Mammary epithelial cell (primary cell): ENCODE data around the gene OR52E4.

ENCODE experiments used
- EZH2 ChIP-seq: IDR thresholded peaks from 2 replicates; pipeline ENCODE4 v1.6.1; 2012; ENCODE audit warnings: low read length, inconsistent platforms, borderline replicate concordance
- TF ChIP-seq, protein P1 (sequence below), 2 donors: IDR thresholded peaks in 1 of 2; conservative IDR thresholded peaks in 1 of 2; 2 replicates each; pipeline ENCODE4 v1.5.1; 2011 to 2012; ENCODE audit warnings: inconsistent platforms in 2 of 2, low read length in 2 of 2, mild to moderate bottlenecking in 2 of 2, control low read depth in 1 of 2, low read depth in 1 of 2; ENCODE audit not compliant: insufficient read depth in 1 of 2; ENCODE audit errors: extremely low read depth in 1 of 2

- TF ChIP-seq, protein P1, sequence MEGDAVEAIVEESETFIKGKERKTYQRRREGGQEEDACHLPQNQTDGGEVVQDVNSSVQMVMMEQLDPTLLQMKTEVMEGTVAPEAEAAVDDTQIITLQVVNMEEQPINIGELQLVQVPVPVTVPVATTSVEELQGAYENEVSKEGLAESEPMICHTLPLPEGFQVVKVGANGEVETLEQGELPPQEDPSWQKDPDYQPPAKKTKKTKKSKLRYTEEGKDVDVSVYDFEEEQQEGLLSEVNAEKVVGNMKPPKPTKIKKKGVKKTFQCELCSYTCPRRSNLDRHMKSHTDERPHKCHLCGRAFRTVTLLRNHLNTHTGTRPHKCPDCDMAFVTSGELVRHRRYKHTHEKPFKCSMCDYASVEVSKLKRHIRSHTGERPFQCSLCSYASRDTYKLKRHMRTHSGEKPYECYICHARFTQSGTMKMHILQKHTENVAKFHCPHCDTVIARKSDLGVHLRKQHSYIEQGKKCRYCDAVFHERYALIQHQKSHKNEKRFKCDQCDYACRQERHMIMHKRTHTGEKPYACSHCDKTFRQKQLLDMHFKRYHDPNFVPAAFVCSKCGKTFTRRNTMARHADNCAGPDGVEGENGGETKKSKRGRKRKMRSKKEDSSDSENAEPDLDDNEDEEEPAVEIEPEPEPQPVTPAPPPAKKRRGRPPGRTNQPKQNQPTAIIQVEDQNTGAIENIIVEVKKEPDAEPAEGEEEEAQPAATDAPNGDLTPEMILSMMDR (conservative IDR thresholded peaks at IDR 0.05 in 1 of 2, IDR thresholded peaks at IDR 0.05 in 1 of 2; ENCODE audit: extremely low read depth in 1 of 2, insufficient read depth in 1 of 2, low read depth in 1 of 2, low read length in 2 of 2): no peak
- no peak for TF ChIP-seq EZH2
These were observed 50.2 kb downstream of the OR52E4 start for GRCh38 chr11:5930614-5931013.
